GF-D8 (cell line): ENCODE measurements around the gene MTMR10.

Experiments
- DNase-seq: peaks from one replicate; lab custom pipeline; 2025; lab: John Stamatoyannopoulos, UW

Gene MTMR10

GRCh38 chr15:30956216-30957124, 35.0 kb downstream of the MTMR10 start:
- DNase-seq: no peak

GRCh38 chr15:30954674-30955073, 36.8 kb downstream of the MTMR10 start:
- DNase-seq: no peak

GRCh38 chr15:30953731-30954378, 37.6 kb downstream of the MTMR10 start:
- DNase-seq: no peak

GRCh38 chr15:30953183-30953582, 38.2 kb downstream of the MTMR10 start:
- DNase-seq: no peak

GRCh38 chr15:30943654-30944335, 47.6 kb downstream of the MTMR10 start:
- DNase-seq: no peak

- no peak for DNase-seq
These were observed 49.9 kb downstream of the MTMR10 start for GRCh38 chr15:30941520-30941919.

- DNase-seq: no peak
These were observed 51.1 kb downstream of the MTMR10 start for GRCh38 chr15:30940359-30940758.

- DNase-seq: no peak
These were observed 52.3 kb downstream of the MTMR10 start for GRCh38 chr15:30939161-30939560.

GRCh38 chr15:30933293-30933692, 58.1 kb downstream of the MTMR10 start:
- DNase-seq: no peak

- DNase-seq: no peak
These were observed 61.0 kb downstream of the MTMR10 start for GRCh38 chr15:30930422-30930821.

- no peak for DNase-seq
These were observed 61.4 kb downstream of the MTMR10 start for GRCh38 chr15:30929982-30930381.

GRCh38 chr15:30929064-30929669, 62.3 kb downstream of the MTMR10 start:
- no peak for DNase-seq

- no peak for DNase-seq
These were observed 63.4 kb downstream of the MTMR10 start for GRCh38 chr15:30928076-30928475.

- DNase-seq: no peak
These were observed 64.2 kb downstream of the MTMR10 start for GRCh38 chr15:30927148-30927761.

GRCh38 chr15:30926161-30926560, 65.3 kb downstream of the MTMR10 start:
- no peak for DNase-seq

GRCh38 chr15:30925686-30926085, 65.7 kb downstream of the MTMR10 start:
- no peak for DNase-seq

- DNase-seq: no peak
These were observed 67.1 kb downstream of the MTMR10 start for GRCh38 chr15:30924353-30924752.

GRCh38 chr15:30923429-30923828, 68.0 kb downstream of the MTMR10 start:
- no peak for DNase-seq

GRCh38 chr15:30922480-30923311, 68.7 kb downstream of the MTMR10 start:
- DNase-seq: no peak

- DNase-seq: no peak
These were observed 69.5 kb downstream of the MTMR10 start for GRCh38 chr15:30921781-30922479.
